H9 (cell line): Measurements from ENCODE around the gene QPRT. TPM values are rescaled to one million over a fixed set of nuclear protein-coding genes. Genes with fewer than 3 reads are reported as not detected.

ENCODE experiments used
- DNase-seq: peaks from one replicate; pipeline ENCODE4 v3.0.0-alpha.2; 2017
- H2AFZ ChIP-seq: one replicate; pipeline ENCODE4 v1.6.1; 2013; ENCODE audit warnings: mild to moderate bottlenecking, low read length, control low read depth, moderate library complexity
- H2AK5ac ChIP-seq: 2 replicates; pipeline ENCODE4 v1.6.1; 2013; ENCODE audit warnings: low read length, control low read depth, mixed read lengths; ENCODE audit not compliant: insufficient read length
- H2BK120ac ChIP-seq: one replicate; pipeline ENCODE4 v1.6.1; 2013; ENCODE audit warnings: low read depth, mild to moderate bottlenecking, low read length, control low read depth, inconsistent platforms; ENCODE audit not compliant: poor library complexity, severe bottlenecking
- H2BK12ac ChIP-seq: 2 replicates; pipeline ENCODE4 v1.6.1; 2013; ENCODE audit warnings: low read length, control low read depth, mixed read lengths, low read depth; ENCODE audit not compliant: insufficient read length
- H2BK15ac ChIP-seq: 2 replicates; pipeline ENCODE4 v1.6.1; 2013; ENCODE audit warnings: low read depth, low read length, control low read depth
- H2BK20ac ChIP-seq: one replicate; pipeline ENCODE4 v1.6.1; 2013; ENCODE audit warnings: low read depth, mild to moderate bottlenecking, low read length, control low read depth, inconsistent platforms; ENCODE audit not compliant: poor library complexity, severe bottlenecking
- H2BK5ac ChIP-seq: 2 replicates; pipeline ENCODE4 v1.6.1; 2013; ENCODE audit warnings: low read length, control low read depth, mixed read lengths; ENCODE audit not compliant: insufficient read length
- H3K14ac ChIP-seq: 2 replicates; pipeline ENCODE4 v1.6.1; 2013; ENCODE audit warnings: low read length, control low read depth; ENCODE audit not compliant: insufficient read depth
- H3K18ac ChIP-seq: 2 replicates; pipeline ENCODE4 v1.6.1; 2013; ENCODE audit warnings: low read depth, mild to moderate bottlenecking, mixed read lengths, low read length, control low read depth; ENCODE audit not compliant: insufficient read length
- H3K23ac ChIP-seq: 2 replicates; pipeline ENCODE4 v1.6.1; 2013; ENCODE audit warnings: low read length, control low read depth, mixed read lengths, low read depth; ENCODE audit not compliant: insufficient read length
- H3K23me2 ChIP-seq: 2 replicates; pipeline ENCODE4 v1.6.1; 2013; ENCODE audit warnings: low read depth, mild to moderate bottlenecking, mixed read lengths, low read length, control low read depth; ENCODE audit not compliant: insufficient read length, poor library complexity, severe bottlenecking
- H3K27ac ChIP-seq: 2 replicates; pipeline ENCODE4 v1.5.1; 2013; ENCODE audit warnings: low read length, control low read depth, mixed read lengths, low read depth; ENCODE audit not compliant: insufficient read length
- H3K27me3 ChIP-seq: 2 replicates; pipeline ENCODE4 v1.6.1; 2013; ENCODE audit warnings: low read length, control low read depth, inconsistent platforms; ENCODE audit not compliant: insufficient read depth
- H3K4ac ChIP-seq: 2 replicates; pipeline ENCODE4 v1.6.1; 2013; ENCODE audit warnings: low read depth, mild to moderate bottlenecking, control low read depth, inconsistent platforms, low read length, moderate library complexity
- H3K4me1 ChIP-seq: 2 replicates; pipeline ENCODE4 v1.6.1; 2013; ENCODE audit warnings: low read length, control low read depth, inconsistent platforms; ENCODE audit not compliant: insufficient read depth
- H3K4me2 ChIP-seq: 2 replicates; pipeline ENCODE4 v1.6.1; 2013; ENCODE audit warnings: low read length, control low read depth, mixed read lengths; ENCODE audit not compliant: insufficient read length, insufficient read depth
- H3K56ac ChIP-seq: 2 replicates; pipeline ENCODE4 v1.6.1; 2013; ENCODE audit warnings: low read depth, mild to moderate bottlenecking, mixed read lengths, low read length, control low read depth; ENCODE audit not compliant: insufficient read length
- H3K79me1 ChIP-seq: 2 replicates; pipeline ENCODE4 v1.6.1; 2013; ENCODE audit warnings: low read depth, mild to moderate bottlenecking, moderate library complexity, low read length, control low read depth, inconsistent platforms; ENCODE audit not compliant: insufficient read depth, poor library complexity, severe bottlenecking
- H3K79me2 ChIP-seq: 2 replicates; pipeline ENCODE4 v1.6.1; 2013; ENCODE audit warnings: low read length, control low read depth, inconsistent platforms; ENCODE audit not compliant: insufficient read depth
- H3K9ac ChIP-seq: 2 replicates; pipeline ENCODE4 v1.6.1; 2013; ENCODE audit warnings: low read length, control low read depth, mixed read lengths; ENCODE audit not compliant: insufficient read length; ENCODE audit errors: extremely low read depth
- H3K9me3 ChIP-seq: one replicate; pipeline ENCODE4 v1.6.1; 2013; ENCODE audit warnings: low read depth, low read length, inconsistent platforms; ENCODE audit not compliant: control insufficient read depth
- H3T11ph ChIP-seq: one replicate; pipeline ENCODE4 v1.6.1; 2013; ENCODE audit warnings: mild to moderate bottlenecking, low read length, control low read depth, inconsistent platforms
- H4K20me1 ChIP-seq: one replicate; pipeline ENCODE4 v1.6.1; 2013; ENCODE audit not compliant: control insufficient read depth, insufficient read length, insufficient read depth
- H4K5ac ChIP-seq: 2 replicates; pipeline ENCODE4 v1.6.1; 2013; ENCODE audit warnings: low read depth, mild to moderate bottlenecking, mixed read lengths, low read length, control low read depth; ENCODE audit not compliant: insufficient read length
- H4K8ac ChIP-seq: replicated peaks from 2 replicates; pipeline ENCODE4 v1.6.1; 2013; ENCODE audit warnings: low read length, control low read depth, mixed read lengths, low read depth; ENCODE audit not compliant: insufficient read length
- H4K91ac ChIP-seq: 2 replicates; pipeline ENCODE4 v1.6.1; 2013; ENCODE audit warnings: low read depth, mild to moderate bottlenecking, moderate library complexity, mixed read lengths, low read length, control low read depth; ENCODE audit not compliant: insufficient read length
- H3K27ac Mint-ChIP-seq, 3 experiments: 2 replicates in 2 of 3; 3 replicates in 1 of 3; pipeline ENCODE4 v1.8.0; 2020 to 2021; ENCODE audit warnings: mixed read lengths in 3 of 3, mild to moderate bottlenecking in 1 of 3, moderate library complexity in 1 of 3
- H3K27me3 Mint-ChIP-seq: 2 replicates; pipeline ENCODE4 v1.8.0; 2021; ENCODE audit warnings: low read depth, mild to moderate bottlenecking, moderate library complexity, mixed read lengths
- H3K36me3 Mint-ChIP-seq, 3 experiments: 2 replicates in 2 of 3; 3 replicates in 1 of 3; pipeline ENCODE4 v1.8.0; 2020 to 2021; ENCODE audit warnings: low read depth in 3 of 3, mixed read lengths in 3 of 3; ENCODE audit not compliant: insufficient read depth in 1 of 3
- H3K4me1 Mint-ChIP-seq, 2 experiments: 2 replicates each; pipeline ENCODE4 v1.8.0; 2020; ENCODE audit warnings: mixed read lengths in 2 of 2
- H3K4me3 Mint-ChIP-seq, 2 experiments: 2 replicates in 1 of 2; 3 replicates in 1 of 2; pipeline ENCODE4 v1.8.0; 2020 to 2021; ENCODE audit warnings: mild to moderate bottlenecking in 2 of 2, mixed read lengths in 2 of 2, moderate library complexity in 1 of 2
- H3K9me3 Mint-ChIP-seq, 2 experiments: 2 replicates in 1 of 2; 3 replicates in 1 of 2; pipeline ENCODE4 v1.8.0; 2020; ENCODE audit warnings: mild to moderate bottlenecking in 2 of 2, mixed read lengths in 2 of 2, moderate library complexity in 1 of 2
- CTCF ChIP-seq: fragments of 200-600 bp; sonication (generic); conservative IDR thresholded peaks from 3 replicates; pipeline ENCODE4 v1.8.0; 2021; ENCODE audit warnings: antibody characterized with exemption, mild to moderate bottlenecking
- WGBS: extraction: QIAGEN DNeasy Blood & Tissue Kit; methylation state at CpG from one replicate; pipeline ENCODE4 v1.1.7; 2013; ENCODE audit warnings: missing lambda C conversion rate, low lambda C conversion rate, mixed read lengths; ENCODE audit not compliant: insufficient read length; ENCODE audit errors: extremely low coverage; 5-methylcytosine and 5-hydroxymethylcytosine counted together
- total RNA-seq: library from RNA; stranded (reverse); gene quantifications from 2 replicates; pipeline ENCODE4 v1.2.1, GENCODE V29; 2021

Gene QPRT
- total RNA-seq, 1 experiment from 2014 or later: 107 TPM

GRCh38 chr16:29736764-29737163 is 57.8 kb downstream of the QPRT start:
- no CpG with 5 or more reads among the region's 6 CpGs for WGBS
- no peaks in the 10 kb centered on the region for H3K27me3 ChIP-seq
- no peak overlapping the region for H4K8ac ChIP-seq
- no peak overlapping the region for H3K4ac ChIP-seq
- H3K27ac ChIP-seq: no peak overlapping the region
- H3K14ac ChIP-seq: no peak overlapping the region
- no peaks in the 10 kb centered on the region for H4K20me1 ChIP-seq
- no peaks in the 10 kb centered on the region for H3K9me3 ChIP-seq
- H3K23ac ChIP-seq: no peak overlapping the region
- DNase-seq: no peak
- no peak overlapping the region for H4K91ac ChIP-seq
- Mint-ChIP-seq H3K4me3 (no peak overlapping the region), H3K9me3 (no peaks in the 10 kb centered on the region), H3K27me3 (no peaks in the 10 kb centered on the region; the same call in 1 of the 2 replicates), H3K36me3 (peaks cover 41 to 84% (median 78%) of the 10 kb centered on the region in 3 experiments), H3K4me1 (0 out of 4 replicates have a peak, but pooled peaks cover 0 to 3% of the 10 kb centered on the region in 2 experiments), H3K27ac (peak overlapping the region in 2 of 3 experiments; percentile 26 to 70; a peak in 4 of 7 replicates)
- no peak overlapping the region for H4K5ac ChIP-seq
- no peak overlapping the region for H3K18ac ChIP-seq
- H2BK5ac ChIP-seq: no peak overlapping the region
- H2BK15ac ChIP-seq: no peak overlapping the region
- H3K79me1 ChIP-seq: no peaks in the 10 kb centered on the region
- H2BK20ac ChIP-seq: no peak overlapping the region
- H2AFZ ChIP-seq: no peak overlapping the region
- TF ChIP-seq CTCF: no peak
- H3K23me2 ChIP-seq: no peaks in the 10 kb centered on the region
- no peak overlapping the region for H2BK12ac ChIP-seq
- no peaks in the 10 kb centered on the region for H3K79me2 ChIP-seq
- H2BK120ac ChIP-seq: no peak overlapping the region
- no peaks in the 10 kb centered on the region for H3K4me1 ChIP-seq
- no peak overlapping the region for H3K56ac ChIP-seq
- no peak overlapping the region for H3K4me2 ChIP-seq
- H2AK5ac ChIP-seq: no peak overlapping the region
- H3K9ac ChIP-seq: no peak overlapping the region
- H3T11ph ChIP-seq: no peak overlapping the region
